Measurements from ENCODE around the gene PACRG.

PACRG gene

DNA sequence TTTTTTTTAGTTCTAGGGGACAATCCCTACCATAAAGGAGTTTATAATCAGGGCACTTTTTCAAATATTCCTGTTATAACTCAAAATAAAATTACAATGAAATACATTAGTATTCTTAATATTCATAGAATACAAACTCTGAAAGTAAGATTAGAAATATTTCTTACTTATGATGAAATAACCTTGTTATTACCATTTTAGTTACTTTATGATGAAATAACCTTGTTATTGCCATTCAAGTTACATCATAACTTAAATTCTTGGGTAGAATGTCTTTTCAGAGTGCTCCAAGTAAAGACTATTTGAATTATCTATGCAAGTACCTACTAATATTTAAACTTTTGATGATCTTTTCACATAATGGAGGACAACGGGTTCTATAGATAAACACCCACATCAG is 43.2 kb downstream of the PACRG start:
- no peak for DNase-seq (ENCODE audit: extremely low read depth, low read depth)
- TF ChIP-seq, protein P1, sequence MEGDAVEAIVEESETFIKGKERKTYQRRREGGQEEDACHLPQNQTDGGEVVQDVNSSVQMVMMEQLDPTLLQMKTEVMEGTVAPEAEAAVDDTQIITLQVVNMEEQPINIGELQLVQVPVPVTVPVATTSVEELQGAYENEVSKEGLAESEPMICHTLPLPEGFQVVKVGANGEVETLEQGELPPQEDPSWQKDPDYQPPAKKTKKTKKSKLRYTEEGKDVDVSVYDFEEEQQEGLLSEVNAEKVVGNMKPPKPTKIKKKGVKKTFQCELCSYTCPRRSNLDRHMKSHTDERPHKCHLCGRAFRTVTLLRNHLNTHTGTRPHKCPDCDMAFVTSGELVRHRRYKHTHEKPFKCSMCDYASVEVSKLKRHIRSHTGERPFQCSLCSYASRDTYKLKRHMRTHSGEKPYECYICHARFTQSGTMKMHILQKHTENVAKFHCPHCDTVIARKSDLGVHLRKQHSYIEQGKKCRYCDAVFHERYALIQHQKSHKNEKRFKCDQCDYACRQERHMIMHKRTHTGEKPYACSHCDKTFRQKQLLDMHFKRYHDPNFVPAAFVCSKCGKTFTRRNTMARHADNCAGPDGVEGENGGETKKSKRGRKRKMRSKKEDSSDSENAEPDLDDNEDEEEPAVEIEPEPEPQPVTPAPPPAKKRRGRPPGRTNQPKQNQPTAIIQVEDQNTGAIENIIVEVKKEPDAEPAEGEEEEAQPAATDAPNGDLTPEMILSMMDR (IDR thresholded peaks at IDR 0.05; ENCODE audit: low read depth, low read length), result no peak

DNA sequence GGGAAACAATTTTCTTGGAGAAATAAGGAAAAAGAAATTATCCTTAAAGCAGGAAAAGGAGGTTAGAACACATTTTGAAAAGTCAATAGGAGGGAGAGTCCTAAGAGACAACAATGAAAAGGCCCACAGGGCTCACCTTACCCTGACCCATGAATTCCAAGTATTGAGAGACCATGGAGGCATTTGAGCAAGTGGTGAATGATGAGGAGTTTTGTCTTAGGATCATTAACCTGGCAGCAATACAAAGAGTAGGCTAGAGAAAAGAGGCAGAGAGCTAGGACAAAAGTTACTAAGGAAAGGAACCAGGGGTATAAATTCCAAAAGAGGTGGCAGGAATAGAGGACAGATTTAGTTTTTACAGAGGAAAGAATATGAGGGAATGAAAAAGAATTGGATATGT is 44.7 kb downstream of the PACRG start:
- no peak for DNase-seq (ENCODE audit: extremely low read depth, low read depth)

DNA sequence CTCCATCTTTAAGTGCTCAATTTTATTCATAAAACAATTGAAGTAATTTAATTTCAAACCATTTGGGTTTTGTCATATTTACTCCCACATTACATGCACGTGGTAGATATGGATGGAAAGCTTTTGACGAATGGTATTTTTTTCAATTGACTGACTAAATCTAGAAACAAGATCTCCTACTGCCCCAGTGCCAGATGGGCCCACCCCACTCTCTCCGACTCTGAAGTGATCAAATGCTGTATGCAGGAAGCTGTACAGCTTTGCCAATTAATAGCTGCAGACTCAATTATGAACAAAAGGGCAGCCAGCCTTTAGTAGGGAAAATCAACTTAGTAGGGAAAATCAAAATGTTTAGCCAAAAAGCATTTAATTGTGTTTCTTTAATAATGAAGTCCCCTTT is 46.2 kb downstream of the PACRG start:
- TF ChIP-seq, protein P1 (IDR thresholded peaks at IDR 0.05; ENCODE audit: low read depth, low read length), result no peak
- no peak for DNase-seq (ENCODE audit: extremely low read depth, low read depth)

More for the DNA sequence above, 44.7 kb downstream of the PACRG start:
- TF ChIP-seq, protein P1 (IDR thresholded peaks at IDR 0.05; ENCODE audit: low read depth, low read length), result no peak

DNA sequence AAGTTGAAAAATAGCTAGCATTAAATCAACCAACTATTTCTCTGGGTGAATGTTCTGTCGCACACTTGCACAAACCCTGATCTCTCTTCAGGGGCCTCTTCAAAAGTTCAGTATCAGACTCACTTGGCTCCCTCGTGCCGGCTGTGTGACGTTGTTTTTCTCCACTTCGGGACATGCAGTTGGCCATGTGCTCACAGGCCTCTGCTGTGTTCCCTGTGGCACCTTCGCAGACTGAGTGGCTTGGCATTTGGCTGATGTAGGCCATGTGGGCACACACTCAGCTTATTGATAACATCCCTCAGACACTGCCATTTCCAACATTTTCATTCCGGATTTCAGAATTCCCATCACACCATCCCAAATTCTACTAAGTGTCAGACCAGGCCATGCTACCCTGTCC is 49.3 kb downstream of the PACRG start:
- DNase-seq (ENCODE audit: extremely low read depth, low read depth), result no peak
- TF ChIP-seq, protein P1 (IDR thresholded peaks at IDR 0.05; ENCODE audit: low read depth, low read length), result no peak

DNA sequence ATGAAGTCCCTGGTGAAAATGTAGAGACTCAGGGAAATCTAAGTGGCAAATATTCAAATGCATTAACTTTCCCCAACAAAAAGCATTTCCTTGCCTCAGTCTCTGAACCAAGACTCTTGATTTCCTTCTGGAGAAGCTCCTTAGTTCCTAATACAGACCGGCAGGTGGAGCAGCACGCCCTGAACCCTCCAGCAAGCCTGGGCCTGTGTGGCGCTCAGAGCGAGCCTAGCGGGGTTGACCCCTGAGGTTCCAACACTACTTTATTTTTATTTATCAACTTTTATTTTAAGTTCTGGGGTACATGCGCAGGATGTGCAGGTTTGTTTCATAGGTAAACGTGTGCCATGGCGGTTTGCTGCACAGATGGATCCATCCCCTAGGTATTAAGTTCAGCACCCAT is 50.8 kb downstream of the PACRG start:
- DNase-seq (ENCODE audit: extremely low read depth, low read depth), result no peak
- TF ChIP-seq, protein P1 (IDR thresholded peaks at IDR 0.05; ENCODE audit: low read depth, low read length), result no peak

DNA sequence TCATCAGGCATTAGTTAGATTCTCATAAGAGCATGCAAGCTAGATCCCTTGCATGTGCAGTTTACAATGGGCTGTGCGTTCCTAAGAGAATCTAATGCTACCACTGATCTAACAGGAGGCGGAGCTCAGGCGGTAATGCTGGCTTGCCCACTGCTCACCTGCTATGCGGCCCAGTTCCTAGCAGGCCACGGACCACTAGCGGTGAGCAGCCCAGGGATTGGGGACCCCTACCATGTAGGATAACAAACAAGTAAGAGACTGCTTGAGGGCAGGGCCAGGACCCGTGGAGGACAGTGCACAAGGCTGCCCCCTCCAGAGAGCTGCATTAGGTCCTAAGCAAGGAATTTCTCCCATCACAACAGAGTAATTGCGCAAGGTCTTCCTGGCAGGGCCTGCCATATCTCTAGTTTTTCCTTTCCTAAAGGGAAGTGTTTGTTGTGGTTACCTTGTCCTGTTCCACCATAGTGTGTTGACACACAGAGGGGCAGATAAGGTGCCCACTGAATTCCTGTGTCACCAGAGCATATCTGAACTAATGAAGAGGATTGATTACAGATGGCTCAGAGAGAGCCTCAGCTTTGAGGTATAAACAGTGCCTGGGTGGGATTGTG is 58.0 kb downstream of the PACRG start:
- TF ChIP-seq, protein P1 (IDR thresholded peaks at IDR 0.05; ENCODE audit: low read depth, low read length), result no peak
- DNase-seq (ENCODE audit: extremely low read depth, low read depth), result no peak

DNA sequence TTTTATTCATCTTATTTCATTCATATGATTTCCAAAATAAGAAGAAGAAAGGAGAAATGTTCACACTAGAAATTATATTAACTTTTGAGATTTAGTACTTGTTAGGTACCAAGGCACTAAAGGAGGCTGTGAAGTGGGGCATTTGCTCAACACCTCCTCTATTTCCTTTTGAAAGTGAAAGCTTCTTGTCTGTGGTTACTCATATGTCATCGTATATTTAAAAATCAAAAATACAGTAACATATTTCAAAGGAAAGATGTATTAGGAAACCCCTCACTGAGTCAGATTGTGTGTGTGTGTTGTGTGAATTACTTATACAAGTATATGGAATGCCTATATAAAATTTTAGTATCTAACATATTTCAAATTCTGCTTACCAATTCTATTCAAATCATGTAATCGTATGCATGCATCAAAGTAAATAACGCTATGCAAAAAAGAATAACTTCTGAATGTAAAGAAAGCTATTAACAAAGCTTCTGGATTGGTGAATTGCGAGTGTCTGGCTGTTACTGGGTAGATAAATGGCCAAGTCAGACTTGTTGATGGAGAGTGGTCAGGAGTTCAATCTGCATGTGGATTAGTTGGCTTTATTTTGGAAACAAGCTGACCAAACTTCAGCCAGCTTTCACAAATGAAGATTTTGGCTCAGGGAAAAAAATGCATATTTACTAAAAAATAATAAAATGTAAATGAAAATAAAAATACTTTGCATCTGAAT is 70.9 kb downstream of the PACRG start:
- no peak for DNase-seq (ENCODE audit: extremely low read depth, low read depth)
- TF ChIP-seq, protein P1 (IDR thresholded peaks at IDR 0.05; ENCODE audit: low read depth, low read length), result no peak

All from AG09319 (cell line).